Right lobe of liver (tissue), 4 donors: ENCODE measurements around the gene SLC35A5.

Experiments used
- CTCF ChIP-seq, 4 donors: fragments of 200-600 bp in 3 of 4; fragments of 450-650 bp in 1 of 4; IDR thresholded peaks; one replicate each; pipeline versions ENCODE4 v1.5.1 to v1.8.0; 2016 to 2022; ENCODE audit warnings: antibody characterized with exemption in 4 of 4, mild to moderate bottlenecking in 2 of 4
- POLR2A ChIP-seq: fragments of 450-650 bp; IDR thresholded peaks from one replicate; pipeline ENCODE4 v1.6.1; 2017; ENCODE audit warnings: antibody characterized with exemption, mild to moderate bottlenecking
- donor health status: DM: no; HTN: no; CAD: no.
- donor health status: DM: no; HTN: no; CAD: no.
- donor health status: DM: no; HTN: yes; CAD: no.

- no peak for TF ChIP-seq CTCF (IDR thresholded peaks at IDR 0.05)
- TF ChIP-seq POLR2A = no peak
Measured at GRCh38 chr3:112530573-112530972, 31.3 kb upstream of the SLC35A5 start.
